SK-N-SH (cell line): Measurements from ENCODE around the gene RHOT1. TPM values are rescaled to one million over a fixed set of nuclear protein-coding genes. Genes with fewer than 3 reads are reported as not detected.

Experiments
- CTCF ChIA-PET: fragments of 300-600, 350-600 bp; formaldehyde crosslinking; extraction: SDS; loops from one replicate; lab custom pipeline; 2021; lab: Yijun Ruan, JAX
- POLR2A ChIA-PET: fragments of 350-600 bp; sonication (Branson Sonifier 250); formaldehyde crosslinking; extraction: SDS; loops from one replicate; lab custom pipeline; 2020; ENCODE audit warnings: antibody characterized with exemption, inconsistent platforms; lab: Yijun Ruan, JAX
- DNase-seq: peaks from one replicate; pipeline ENCODE4 v3.0.0; 2012
- H2AFZ ChIP-seq: fragments of 200-600 bp; sonication (generic); 2 replicates; pipeline ENCODE4 v1.8.1; 2016; ENCODE audit warnings: antibody characterized with exemption, mild to moderate bottlenecking, low read depth
- H3F3A ChIP-seq: fragments of 200-600 bp; sonication (generic); replicated peaks from 2 replicates; pipeline ENCODE3; 2016; ENCODE audit warnings: antibody characterized with exemption, mild to moderate bottlenecking; ENCODE audit not compliant: insufficient read depth
- H3K27ac ChIP-seq, 2 experiments: fragments of 200-500 bp in 1 of 2; fragments of 200-600 bp in 1 of 2; sonication (Bioruptor generic) in 1 of 2; sonication (generic), shearing (Covaris generic) in 1 of 2; 2 replicates each; pipeline versions ENCODE4 v1.5.1 to v1.6.1; 2014 to 2016; ENCODE audit warnings: low read depth in 2 of 2, inconsistent platforms in 1 of 2, low read length in 1 of 2, mild to moderate bottlenecking in 1 of 2, mixed read lengths in 1 of 2
- H3K27me3 ChIP-seq: fragments of 200-600 bp; sonication (generic), shearing (Covaris generic); 2 replicates; pipeline ENCODE4 v1.6.1; 2016; ENCODE audit warnings: mixed run types; ENCODE audit not compliant: insufficient read depth
- H3K36me3 ChIP-seq, 2 experiments: fragments of 200-500 bp in 1 of 2; fragments of 200-600 bp in 1 of 2; sonication (Bioruptor generic) in 1 of 2; sonication (generic) in 1 of 2; replicated peaks in 1 of 2; 2 replicates each; pipeline versions ENCODE3 to v1.5.1; 2014 to 2016; ENCODE audit warnings: low read length in 1 of 2, mild to moderate bottlenecking in 1 of 2; ENCODE audit not compliant: insufficient read depth in 2 of 2, control insufficient read depth in 1 of 2
- H3K4me1 ChIP-seq, 2 experiments: fragments of 200-500 bp in 1 of 2; fragments of 200-600 bp in 1 of 2; sonication (Bioruptor generic) in 1 of 2; sonication (generic), shearing (Covaris generic) in 1 of 2; 2 replicates each; pipeline versions ENCODE4 v1.5.1 to v1.6.1; 2014 to 2016; ENCODE audit warnings: low read depth in 1 of 2, low read length in 1 of 2, mixed run types in 1 of 2; ENCODE audit not compliant: insufficient read depth in 2 of 2, control insufficient read depth in 1 of 2
- H3K4me2 ChIP-seq: fragments of 200-600 bp; sonication (generic), shearing (Covaris generic); 2 replicates; pipeline ENCODE4 v1.6.1; 2017; ENCODE audit warnings: mixed run types
- H3K4me3 ChIP-seq, 2 experiments: fragments of 200-500 bp in 1 of 2; fragments of 200-600 bp in 1 of 2; sonication (Bioruptor generic) in 1 of 2; sonication (generic), shearing (Covaris generic) in 1 of 2; 2 replicates each; pipeline versions ENCODE4 v1.5.1 to v1.8.1; 2014 to 2016; ENCODE audit warnings: low read depth in 2 of 2, inconsistent platforms in 1 of 2, low read length in 1 of 2, mild to moderate bottlenecking in 1 of 2, mixed read lengths in 1 of 2, moderate library complexity in 1 of 2
- H3K79me2 ChIP-seq: fragments of 200-600 bp; sonication (generic); 2 replicates; pipeline ENCODE4 v1.8.1; 2017; ENCODE audit warnings: mild to moderate bottlenecking; ENCODE audit not compliant: insufficient read depth
- H3K9ac ChIP-seq: fragments of 200-600 bp; sonication (generic); 2 replicates; pipeline ENCODE4 v1.6.1; 2017; ENCODE audit warnings: mixed run types
- H3K9me2 ChIP-seq: fragments of 200-600 bp; sonication (generic); 2 replicates; pipeline ENCODE4 v1.6.1; 2017; ENCODE audit warnings: mixed run types
- H3K9me3 ChIP-seq: fragments of 200-600 bp; sonication (generic); 2 replicates; pipeline ENCODE4 v1.6.1; 2017; ENCODE audit warnings: mixed run types, mild to moderate bottlenecking, moderate library complexity
- H4K20me1 ChIP-seq: fragments of 200-600 bp; sonication (generic); 2 replicates; pipeline ENCODE4 v1.6.1; 2017; ENCODE audit warnings: mild to moderate bottlenecking, mixed run types; ENCODE audit not compliant: insufficient read depth
- CTCF ChIP-seq: fragments of 200-600 bp; sonication (generic); IDR thresholded peaks from 2 replicates; pipeline ENCODE4 v1.6.1; 2017; ENCODE audit warnings: antibody characterized with exemption, mild to moderate bottlenecking, moderate library complexity
- FOXM1 ChIP-seq: IDR thresholded peaks from 2 replicates; pipeline ENCODE4 v1.4.0; 2012; ENCODE audit warnings: low read depth, mild to moderate bottlenecking
- IRF3 ChIP-seq: fragments of 150-350 bp; IDR thresholded peaks from 2 replicates; pipeline ENCODE4 v1.6.1; 2016; ENCODE audit warnings: mild to moderate bottlenecking, low read depth, low read length
- MEF2A ChIP-seq: IDR thresholded peaks from 2 replicates; pipeline ENCODE4 v1.4.0; 2012; ENCODE audit warnings: low read depth, borderline replicate concordance
- PBX3 ChIP-seq: IDR thresholded peaks from 2 replicates; pipeline ENCODE4; 2012
- RCOR1 ChIP-seq: fragments of 150-350 bp; IDR thresholded peaks from 2 replicates; pipeline ENCODE4 v1.6.1; 2017; ENCODE audit warnings: antibody characterized with exemption, low read length
- REST ChIP-seq: IDR thresholded peaks from 2 replicates; pipeline ENCODE4 v1.6.1; 2012; ENCODE audit warnings: mild to moderate bottlenecking, low read depth, low read length, moderate library complexity
- SMC3 ChIP-seq: IDR thresholded peaks from 2 replicates; pipeline ENCODE4 v1.6.1; 2012; ENCODE audit warnings: low read depth, low read length, improper control_type of control experiment
- TAF1 ChIP-seq: IDR thresholded peaks from 2 replicates; pipeline ENCODE4 v1.6.1; 2012; ENCODE audit warnings: low read depth, mild to moderate bottlenecking, low read length, moderate library complexity, borderline replicate concordance
- TEAD4 ChIP-seq: IDR thresholded peaks from 2 replicates; pipeline ENCODE4 v1.4.0; 2012; ENCODE audit warnings: mild to moderate bottlenecking, borderline replicate concordance; ENCODE audit not compliant: insufficient read depth
- USF1 ChIP-seq: IDR thresholded peaks from 2 replicates; pipeline ENCODE4 v1.4.0; 2012; ENCODE audit warnings: low read depth, borderline replicate concordance
- ZBTB33 ChIP-seq: IDR thresholded peaks from 2 replicates; pipeline ENCODE4 v1.4.0; 2012; ENCODE audit warnings: low read depth, borderline replicate concordance
- WGBS: methylation state at CpG from one replicate; pipeline ENCODE4 v1.1.6; 2017; ENCODE audit warnings: low lambda C conversion rate; 5-methylcytosine and 5-hydroxymethylcytosine counted together
- polyA plus RNA-seq, 3 experiments: library from polyadenylated mRNA; depleted of rRNA; stranded (reverse); fragments of >200 nt; gene quantifications; 2 replicates each; pipeline ENCODE4 v1.2.3, GENCODE V29; 2012

Gene RHOT1
- polyA plus RNA-seq, 1 of the 3 experiments (the other 2 are of a cell fraction), result 25.0 TPM

- ChIA-PET CTCF (no interaction called here), POLR2A (no interaction called here)
- TF ChIP-seq TAF1 (no peak), PBX3 (no peak), SMC3 (no peak), ZBTB33 (no peak), RCOR1 (no peak), FOXM1 (no peak), USF1 (no peak), CTCF (no peak), MEF2A (no peak), TEAD4 (no peak), REST (no peak), IRF3 (no peak)
- H3F3A ChIP-seq, result peaks cover 18% of the 10 kb centered on the region
- H3K9me3 ChIP-seq, result no peaks in the 10 kb centered on the region
- H3K4me2 ChIP-seq, result no peak overlapping the region
- no peaks in the 10 kb centered on the region for H3K9me2 ChIP-seq
- H3K27me3 ChIP-seq, result no peaks in the 10 kb centered on the region
- H3K4me3 ChIP-seq, result no peak overlapping the region
- no peak overlapping the region for H2AFZ ChIP-seq
- H3K27ac ChIP-seq, result no peak overlapping the region
- no peaks in the 10 kb centered on the region for H3K79me2 ChIP-seq
- no peaks in the 10 kb centered on the region for H3K4me1 ChIP-seq
- H4K20me1 ChIP-seq, result no peaks in the 10 kb centered on the region
- no peak overlapping the region for H3K9ac ChIP-seq
- H3K36me3 ChIP-seq, result peaks cover 3 to 44% of the 10 kb centered on the region in 2 experiments
- no peak for DNase-seq
- 78% methylated on average over 2 of the region's 2 CpGs for WGBS
These were observed 43.6 kb downstream of the RHOT1 start for GRCh38 chr17:32185875-32186274.
